Germinal center (tissue), 1 donor: ENCODE results near the gene MANF.

ENCODE experiments used
- DNase-seq: peaks from one replicate; pipeline ENCODE4 v3.0.0; 2012; ENCODE audit warnings: mixed read lengths, low spot score

MANF gene

DNA sequence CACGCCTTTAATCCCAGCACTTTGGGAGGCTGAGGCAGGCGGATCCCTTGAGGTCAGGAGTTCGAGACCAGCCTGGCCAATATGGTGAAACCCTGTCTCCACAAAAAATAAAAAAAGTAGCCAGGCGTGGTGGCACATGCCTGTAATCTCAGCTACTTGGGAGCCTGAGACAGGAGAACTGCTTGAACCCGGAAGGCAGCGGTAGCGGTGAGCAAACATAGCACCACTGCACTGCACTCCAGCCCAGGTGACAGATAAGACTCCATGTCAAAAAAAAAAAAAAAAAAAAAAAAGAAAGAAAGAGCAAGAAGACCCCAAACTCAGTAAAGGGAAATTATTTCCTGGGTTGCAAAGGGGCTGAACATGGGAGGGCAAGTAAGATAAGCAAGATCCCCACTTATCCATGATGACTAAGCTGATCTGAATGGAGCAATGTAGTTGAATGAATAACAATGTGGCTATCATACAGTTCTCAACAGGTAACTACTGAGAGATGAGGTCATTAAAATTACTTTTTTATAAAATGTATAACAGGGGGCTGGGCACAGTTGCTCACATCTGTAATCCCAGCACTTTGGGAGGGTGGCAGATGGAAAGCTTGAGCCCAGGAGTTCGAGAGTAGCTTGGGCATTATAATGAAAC lies 52.0 kb downstream of the MANF start:
- no peak for DNase-seq
